ENCODE data around the gene UBE2R2. TPM values are rescaled to one million over a fixed set of nuclear protein-coding genes. Genes with fewer than 3 reads are reported as not detected.
"Not testable (repeated sequence)": the region's sequence is repeated elsewhere in the genome, so short reads cannot be mapped to it uniquely, and the experiment has no call there.

The UBE2R2 gene
- total and polyA plus RNA-seq, 7 donors: 20.3 to 62.9 (median 51.3) TPM

DNA sequence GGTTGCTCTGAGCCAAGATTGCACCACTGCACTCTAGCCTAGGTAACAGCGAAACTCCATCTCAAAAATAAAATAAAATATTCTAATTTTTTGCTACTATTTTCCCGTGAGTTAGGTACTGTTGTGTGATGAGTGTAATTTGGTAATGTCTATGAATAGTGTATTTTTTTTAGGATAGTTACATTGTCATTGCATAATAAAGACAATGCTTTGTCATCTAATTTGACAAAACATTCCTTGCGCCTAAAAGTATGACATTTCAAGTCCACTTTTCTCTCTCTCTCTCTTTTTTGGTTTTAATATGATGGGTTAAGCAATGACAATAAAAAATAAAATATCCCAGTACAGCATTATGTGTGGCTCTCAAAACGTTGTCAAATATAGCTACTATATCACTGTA lies 29.3 kb downstream of the UBE2R2 start:
- Histone ChIP-seq H3K9me3 (no peaks in the 10 kb centered on the region), H3K27ac (no peak overlapping the region), H3K27me3 (ENCODE audit: insufficient read depth in 3 of 3, low read length in 2 of 3) (no peaks in the 10 kb centered on the region), H3K36me3 (ENCODE audit: insufficient read depth in 1 of 2, low read depth in 1 of 2) (no peaks in the 10 kb centered on the region), H3K4me1 (peaks cover 44% of the 10 kb centered on the region), H3K4me3 (no peak overlapping the region)
- TF ChIP-seq, protein P1, sequence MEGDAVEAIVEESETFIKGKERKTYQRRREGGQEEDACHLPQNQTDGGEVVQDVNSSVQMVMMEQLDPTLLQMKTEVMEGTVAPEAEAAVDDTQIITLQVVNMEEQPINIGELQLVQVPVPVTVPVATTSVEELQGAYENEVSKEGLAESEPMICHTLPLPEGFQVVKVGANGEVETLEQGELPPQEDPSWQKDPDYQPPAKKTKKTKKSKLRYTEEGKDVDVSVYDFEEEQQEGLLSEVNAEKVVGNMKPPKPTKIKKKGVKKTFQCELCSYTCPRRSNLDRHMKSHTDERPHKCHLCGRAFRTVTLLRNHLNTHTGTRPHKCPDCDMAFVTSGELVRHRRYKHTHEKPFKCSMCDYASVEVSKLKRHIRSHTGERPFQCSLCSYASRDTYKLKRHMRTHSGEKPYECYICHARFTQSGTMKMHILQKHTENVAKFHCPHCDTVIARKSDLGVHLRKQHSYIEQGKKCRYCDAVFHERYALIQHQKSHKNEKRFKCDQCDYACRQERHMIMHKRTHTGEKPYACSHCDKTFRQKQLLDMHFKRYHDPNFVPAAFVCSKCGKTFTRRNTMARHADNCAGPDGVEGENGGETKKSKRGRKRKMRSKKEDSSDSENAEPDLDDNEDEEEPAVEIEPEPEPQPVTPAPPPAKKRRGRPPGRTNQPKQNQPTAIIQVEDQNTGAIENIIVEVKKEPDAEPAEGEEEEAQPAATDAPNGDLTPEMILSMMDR (IDR thresholded peaks at IDR 0.05): no peak
- 76 to 79% (median 78%) methylated on average over 4 of the region's 4 CpGs for WGBS, 3 donors
- no peak for ATAC-seq
- no peak for DNase-seq
- intact Hi-C loops (cut with DNase I): no loop called here

- H3K4me1 ChIP-seq: peaks cover 41% of the 10 kb centered on the region
- ATAC-seq; H3K27ac ChIP-seq; H3K9me3 ChIP-seq; H3K4me3 ChIP-seq; intact Hi-C loops (cut with DNase I); H3K36me3 ChIP-seq (ENCODE audit: insufficient read depth in 1 of 2, low read depth in 1 of 2); H3K27me3 ChIP-seq (ENCODE audit: insufficient read depth in 3 of 3, low read length in 2 of 3); DNase-seq: not testable (repeated sequence)
- WGBS, 3 donors: 68 to 78% (median 69%) methylated on average over 3 of the region's 3 CpGs
Observed at GRCh38 chr9:33847894-33848205, 30.9 kb downstream of the UBE2R2 start.

DNA sequence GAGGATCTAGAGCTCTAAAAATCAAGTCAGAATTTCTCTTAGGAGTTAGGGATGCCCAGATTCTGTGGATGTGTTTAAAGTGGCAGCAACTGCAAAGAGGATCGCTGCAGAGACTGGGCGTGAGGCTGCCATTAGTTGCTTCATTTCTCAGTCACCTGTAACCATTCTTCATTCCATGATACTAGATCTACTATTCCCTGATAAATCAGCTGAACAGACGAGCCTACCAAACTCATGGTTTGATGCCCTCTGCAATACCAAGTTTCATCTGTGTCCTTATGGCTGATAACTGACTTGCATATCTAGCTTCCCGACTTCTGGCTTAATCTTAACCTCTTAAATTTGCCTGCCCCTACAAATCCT lies 33.3 kb downstream of the UBE2R2 start:
- ATAC-seq (peak in 1 of 4 donors; percentile 4), DNase-seq (no peak)
- Histone ChIP-seq H3K36me3 (ENCODE audit: insufficient read depth in 1 of 2, low read depth in 1 of 2) (no peaks in the 10 kb centered on the region), H3K4me1 (peaks cover 33% of the 10 kb centered on the region), H3K27ac (peak overlapping the region; percentile 61), H3K27me3 (ENCODE audit: insufficient read depth in 3 of 3, low read length in 2 of 3) (no peaks in the 10 kb centered on the region), H3K9me3 (no peaks in the 10 kb centered on the region), H3K4me3 (no peak overlapping the region)
- TF ChIP-seq, protein P1 (IDR thresholded peaks at IDR 0.05): no peak
- intact Hi-C loops (cut with DNase I): no loop called here
- 37 to 64% (median 46%) methylated on average over 4 of the region's 4 CpGs for WGBS, 3 donors

GRCh38 chr9:33850677-33851076 lies 33.7 kb downstream of the UBE2R2 start:
- TF ChIP-seq, protein P1 (IDR thresholded peaks at IDR 0.05): no peak
- Histone ChIP-seq H3K27ac (peak overlapping the region; percentile 61), H3K36me3 (ENCODE audit: insufficient read depth in 1 of 2, low read depth in 1 of 2) (no peaks in the 10 kb centered on the region), H3K4me3 (no peak overlapping the region), H3K4me1 (peaks cover 36% of the 10 kb centered on the region), H3K27me3 (ENCODE audit: insufficient read depth in 3 of 3, low read length in 2 of 3) (no peaks in the 10 kb centered on the region), H3K9me3 (no peaks in the 10 kb centered on the region)
- DNase-seq (no peak), ATAC-seq (no peak)
- intact Hi-C loops (cut with DNase I): no loop called here

DNA sequence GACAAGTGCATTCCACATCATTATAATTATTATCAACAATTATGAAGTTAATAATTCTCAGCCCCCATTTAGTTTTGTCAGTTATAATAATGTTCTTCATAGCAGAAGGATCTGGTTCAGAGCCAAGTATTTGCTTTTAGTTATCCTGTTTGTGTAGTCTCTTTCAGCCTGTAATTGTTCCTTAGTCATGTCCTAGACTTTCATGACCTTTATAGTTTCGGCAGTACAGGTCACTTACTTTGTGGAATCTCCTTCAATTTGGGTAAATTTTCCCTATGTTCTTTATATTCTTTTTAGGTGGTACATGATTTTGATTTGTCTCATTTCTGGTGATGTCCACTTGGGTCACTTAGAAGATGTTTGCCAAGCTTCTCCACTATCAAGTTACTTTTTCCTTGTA lies 34.3 kb downstream of the UBE2R2 start:
- TF ChIP-seq, protein P1 (IDR thresholded peaks at IDR 0.05): no peak
- H3K27ac ChIP-seq: peak overlapping the region; percentile 61
- H3K36me3 ChIP-seq (ENCODE audit: insufficient read depth in 1 of 2, low read depth in 1 of 2): no peaks in the 10 kb centered on the region
- no peak overlapping the region for H3K4me3 ChIP-seq
- ATAC-seq (no peak), DNase-seq (no peak)
- 20 to 28% (median 24%) methylated on average over 1 of the region's 1 CpG for WGBS, 3 donors
- no peaks in the 10 kb centered on the region for H3K27me3 ChIP-seq (ENCODE audit: insufficient read depth in 3 of 3, low read length in 2 of 3)
- H3K9me3 ChIP-seq: no peaks in the 10 kb centered on the region
- peaks cover 40% of the 10 kb centered on the region for H3K4me1 ChIP-seq
- intact Hi-C loops (cut with DNase I): no loop called here

All from psoas muscle (tissue), 8 donors.